Measurements from ENCODE around the gene COPS9.

- TF ChIP-seq CTCF (optimal IDR thresholded peaks at IDR 0.05 in 1 of 3, IDR thresholded peaks at IDR 0.05 in 1 of 3, conservative IDR thresholded peaks at IDR 0.05 in 1 of 3; ENCODE audit: extremely low read depth in 1 of 3, insufficient read depth in 2 of 3, low read length in 3 of 3) (no peak), EZH2 (IDR thresholded peaks at IDR 0.05; ENCODE audit: low read length) (no peak)
Observed at GRCh38 chr2:240146627-240147278, 10.6 kb upstream of the COPS9 start.

All from keratinocyte (primary cell).